ENCODE results near the gene ZNF385D.

- no peak for TF ChIP-seq CTCF (IDR thresholded peaks at IDR 0.05)
- TF ChIP-seq POLR2A (IDR thresholded peaks at IDR 0.05), result no peak
Observed at GRCh38 chr3:21542656-21543379, 208.2 kb downstream of the ZNF385D start.

All from uterus (tissue), 2 donors.